Islet of Langerhans (tissue), 1 donor: Measurements from ENCODE around the gene MGAT4A.
"Not testable (repeated sequence)": the region's sequence is repeated elsewhere in the genome, so short reads cannot be mapped to it uniquely, and the experiment has no call there.

Experiments used
- FAIRE-seq: peaks from one replicate; lab custom pipeline; 2011; peaks lifted over from hg19 to GRCh38; lab: Jason Lieb, UNC

MGAT4A gene

DNA sequence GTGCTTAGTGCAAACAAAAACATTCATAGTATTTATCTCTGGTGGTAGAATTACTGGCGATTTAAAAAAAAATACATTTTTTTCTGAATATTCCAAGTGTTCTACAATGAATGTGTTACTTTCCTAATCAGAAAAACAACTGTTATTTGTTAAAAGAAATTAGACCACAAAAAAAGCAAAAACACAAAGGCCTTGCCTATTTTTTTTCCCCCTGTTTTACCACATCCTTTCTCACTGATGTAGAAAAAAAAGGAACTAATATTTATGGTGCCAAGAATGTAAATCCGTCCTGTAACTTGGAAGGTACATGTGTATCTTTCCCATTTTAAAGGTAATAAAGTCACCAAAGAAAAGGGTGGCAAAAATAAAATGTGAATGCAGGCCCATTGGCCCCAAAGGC, 28.4 kb upstream of the MGAT4A start:
- FAIRE-seq, result no peak

DNA sequence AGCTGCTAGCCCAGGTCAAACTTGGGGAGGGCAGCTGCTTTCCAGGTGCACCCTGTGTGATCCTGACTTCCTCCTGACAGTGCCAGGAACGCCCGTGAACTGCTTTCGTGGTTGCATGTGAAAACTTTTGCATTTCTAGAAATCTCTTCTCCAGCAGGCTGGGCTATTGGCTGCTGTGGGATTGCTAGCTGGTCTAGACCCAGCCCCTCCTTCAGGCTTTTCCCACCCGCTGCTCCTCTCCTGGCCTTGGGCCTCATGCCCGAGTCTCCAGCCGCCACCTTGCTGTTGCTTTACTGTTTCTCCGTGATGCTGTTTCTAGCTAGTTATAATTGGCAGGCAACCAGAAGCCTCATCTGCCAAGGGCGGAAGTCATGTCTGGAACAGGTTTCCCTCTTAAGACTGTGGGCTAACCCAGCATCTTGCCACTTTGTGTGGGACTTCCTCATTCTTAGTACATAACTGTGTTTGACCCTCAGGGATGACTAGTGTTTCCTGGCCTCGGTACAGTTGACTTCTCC, 27.0 kb upstream of the MGAT4A start:
- FAIRE-seq, result no peak

DNA sequence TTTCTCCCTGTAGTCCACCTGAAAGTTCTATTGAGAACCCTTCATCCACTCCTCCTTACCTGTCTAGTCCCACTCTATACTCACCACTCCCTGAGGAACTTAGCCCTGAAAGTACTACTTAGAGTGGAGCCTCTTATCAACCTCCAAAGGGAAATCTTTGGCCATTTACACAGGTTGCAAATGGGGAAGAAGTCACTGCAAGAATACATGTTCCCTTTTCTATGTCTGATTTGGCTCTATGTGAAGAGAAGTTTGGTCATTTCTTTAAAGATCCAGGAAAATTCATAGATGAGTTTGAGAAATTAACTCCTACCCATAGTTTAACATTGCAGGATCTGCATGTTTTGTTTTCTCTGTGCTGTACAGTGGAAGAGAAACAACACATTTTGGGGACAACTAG, 22.9 kb upstream of the MGAT4A start:
- no peak for FAIRE-seq

DNA sequence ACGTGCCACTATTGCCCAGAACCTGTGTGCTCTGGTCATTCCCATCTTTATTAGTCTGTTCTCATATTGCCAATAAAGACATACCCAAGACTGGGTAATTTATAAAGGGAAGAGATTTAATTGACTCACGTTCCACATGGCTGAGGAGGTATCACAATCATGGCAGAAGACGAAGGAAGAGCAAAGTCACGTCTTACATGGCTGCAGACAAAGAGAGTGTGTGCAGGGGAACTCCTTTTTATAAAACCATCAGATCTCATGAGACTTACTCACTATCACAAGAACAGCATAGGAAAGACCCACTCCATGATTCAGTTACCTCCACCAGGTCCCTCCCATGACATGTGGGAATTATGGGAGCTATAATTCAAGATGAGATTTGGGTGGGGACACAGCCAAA, 21.8 kb upstream of the MGAT4A start:
- not testable (repeated sequence) for FAIRE-seq

DNA sequence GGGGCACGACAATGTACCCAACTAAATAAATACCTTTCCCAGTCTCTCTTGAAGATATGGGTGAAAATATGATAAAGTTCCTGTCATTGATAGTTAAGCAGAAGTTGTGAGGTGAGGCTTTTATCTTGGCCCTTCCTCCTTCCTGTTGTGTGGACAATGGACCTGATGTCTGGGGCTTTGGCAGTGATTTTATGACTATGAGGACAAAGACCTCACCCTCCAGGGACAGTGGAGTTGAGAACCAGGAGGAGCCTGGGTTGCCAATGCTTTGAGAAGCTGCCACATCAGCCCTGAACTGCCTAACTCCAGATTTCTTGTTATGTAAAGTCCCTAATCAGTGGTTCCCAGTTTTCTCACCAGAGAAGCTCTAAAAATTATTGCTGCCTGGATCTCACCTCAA, 20.8 kb upstream of the MGAT4A start:
- FAIRE-seq, result no peak

DNA sequence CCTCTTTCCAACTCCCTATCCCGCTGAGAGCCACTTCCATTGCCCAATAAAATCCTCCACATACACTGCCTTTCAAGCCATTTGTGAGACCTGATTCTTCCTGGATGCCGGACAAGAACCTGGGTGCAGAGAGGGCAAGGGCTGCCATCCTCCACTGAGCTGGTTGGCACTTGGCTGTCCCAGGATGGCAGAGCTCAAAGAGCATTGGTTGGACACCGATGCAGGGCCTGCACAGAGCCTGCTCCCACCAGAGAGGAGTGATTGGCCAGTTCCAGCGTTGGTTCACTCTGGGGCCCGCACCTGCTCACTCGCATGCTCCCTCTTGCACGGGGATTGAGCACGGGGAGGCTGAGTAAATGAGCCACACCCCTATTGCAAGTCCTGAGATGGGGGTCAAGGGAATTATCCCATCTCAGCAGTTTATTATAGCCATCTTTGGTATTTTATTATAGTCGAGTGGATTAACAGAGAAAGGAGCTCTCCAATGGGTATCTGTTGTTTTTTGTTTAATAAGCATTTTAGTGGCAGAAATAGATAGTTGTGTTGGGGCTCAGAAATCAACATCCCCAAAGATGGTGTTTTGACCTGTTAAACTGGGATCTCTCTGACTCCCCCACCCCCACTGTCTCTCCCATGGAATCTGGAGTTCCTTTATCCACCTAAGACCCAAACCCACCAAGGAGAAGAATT, 19.8 kb upstream of the MGAT4A start:
- no peak for FAIRE-seq

DNA sequence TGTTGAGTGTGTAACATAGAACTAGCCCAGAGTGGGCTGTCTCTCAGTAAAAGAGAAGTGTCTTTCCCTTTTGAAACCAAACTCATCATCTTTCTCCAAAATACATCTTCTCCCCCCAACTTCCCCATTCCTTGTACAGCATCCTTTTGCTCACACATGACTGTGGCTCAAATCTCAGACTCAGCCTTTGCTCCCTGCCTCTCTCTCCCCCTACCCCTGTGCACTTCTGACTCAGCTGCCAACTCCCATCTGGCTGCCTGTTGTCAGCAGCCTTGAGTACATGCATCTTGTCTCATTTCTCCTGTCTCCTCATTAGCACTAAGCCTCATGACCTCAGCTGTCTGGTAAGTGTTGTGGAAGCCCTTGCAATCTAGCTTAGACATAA, 18.1 kb upstream of the MGAT4A start:
- FAIRE-seq, result no peak

DNA sequence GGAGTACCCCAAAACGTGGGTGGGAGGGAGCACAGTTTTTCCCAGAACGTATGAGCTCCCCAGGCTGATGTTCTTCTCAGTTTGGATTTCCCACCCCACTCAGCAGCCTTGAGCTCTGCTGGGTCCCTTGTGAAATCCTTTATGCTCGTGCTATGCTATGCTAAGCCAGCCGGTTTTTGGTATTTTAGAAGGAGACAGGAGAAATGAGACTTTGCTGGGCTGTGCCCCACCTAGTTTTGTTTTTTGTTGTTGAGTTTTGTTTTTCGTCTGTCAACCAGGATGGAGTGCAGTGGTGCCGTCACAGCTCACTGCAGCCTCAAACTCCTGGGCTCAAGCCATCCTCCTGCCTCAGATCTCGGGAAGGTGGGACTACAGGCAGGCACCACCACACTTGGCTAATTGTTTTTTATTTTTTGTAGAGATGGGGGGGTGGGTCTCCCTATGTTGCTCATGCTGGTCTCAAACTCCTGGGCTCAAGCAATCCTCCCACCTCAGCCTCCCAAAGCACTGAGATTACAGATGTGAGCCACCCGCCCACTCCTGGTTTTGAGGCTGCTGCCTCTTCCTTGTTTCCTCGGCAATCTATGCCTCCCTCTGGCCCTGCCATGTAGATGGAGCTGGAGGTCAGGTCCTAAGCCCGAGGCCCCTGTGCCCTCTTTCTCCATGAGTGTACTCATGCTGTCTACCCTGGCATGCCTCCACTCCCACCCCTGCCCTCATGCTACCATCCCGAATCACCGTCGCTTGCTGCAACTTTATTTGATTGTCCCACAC, 17.5 kb upstream of the MGAT4A start:
- FAIRE-seq, result no peak

DNA sequence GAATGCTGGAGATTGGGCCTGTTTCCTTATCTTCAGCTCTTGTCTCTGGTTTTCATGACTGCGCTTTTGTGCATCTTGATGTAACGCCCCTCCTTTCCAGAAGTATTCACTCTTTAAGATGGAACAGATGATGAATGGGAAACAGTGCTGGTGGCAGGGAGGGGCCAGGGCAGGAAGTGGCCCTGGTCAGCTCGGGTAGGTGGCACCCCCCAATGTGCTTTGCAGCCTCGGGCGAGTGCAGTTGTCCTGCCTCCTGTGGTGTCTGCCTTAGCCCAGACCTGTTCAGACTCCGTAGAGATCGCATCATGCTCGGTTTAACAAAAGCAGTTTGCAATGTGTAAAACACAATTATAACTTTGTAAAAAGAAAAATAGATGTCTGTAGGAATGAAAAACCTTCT, 17.0 kb upstream of the MGAT4A start:
- FAIRE-seq, result no peak

DNA sequence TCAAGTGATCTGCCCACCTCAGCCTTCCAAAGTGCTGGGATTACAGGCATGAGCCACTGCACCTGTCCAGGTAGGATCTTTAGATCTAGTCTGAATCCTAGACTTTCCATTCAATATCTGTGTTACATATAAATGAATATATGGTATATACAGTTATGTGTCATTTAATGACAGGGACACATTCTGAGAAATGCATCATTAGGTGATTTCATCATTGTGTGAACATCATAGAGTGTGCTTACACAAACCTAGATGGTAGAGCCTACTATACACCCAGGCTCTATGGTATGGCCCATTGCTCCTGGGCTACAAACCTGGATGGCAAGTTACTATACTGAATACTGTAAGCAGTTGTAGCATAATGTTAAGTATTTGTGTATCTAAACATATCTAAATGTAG, 15.5 kb upstream of the MGAT4A start:
- no peak for FAIRE-seq

DNA sequence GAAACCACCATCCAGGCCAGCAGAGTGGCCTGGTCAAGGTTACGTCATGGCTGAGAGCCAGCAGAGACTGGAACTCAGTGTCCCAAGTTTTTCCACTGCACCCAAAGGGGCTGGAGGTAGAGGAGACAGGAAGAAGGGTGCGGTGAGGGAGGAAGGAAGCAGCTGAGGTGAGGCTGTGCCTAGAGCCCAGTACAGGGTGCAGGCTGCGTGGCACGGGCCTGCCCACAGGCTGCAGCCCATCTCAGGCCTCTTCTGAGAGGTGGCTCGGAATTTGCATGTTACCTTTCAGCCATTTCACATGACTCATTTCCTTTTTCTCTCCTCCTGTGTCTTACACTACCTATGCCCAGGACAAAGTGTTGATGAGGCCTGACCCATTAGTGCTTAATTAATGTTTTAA, 13.7 kb upstream of the MGAT4A start:
- no peak for FAIRE-seq

DNA sequence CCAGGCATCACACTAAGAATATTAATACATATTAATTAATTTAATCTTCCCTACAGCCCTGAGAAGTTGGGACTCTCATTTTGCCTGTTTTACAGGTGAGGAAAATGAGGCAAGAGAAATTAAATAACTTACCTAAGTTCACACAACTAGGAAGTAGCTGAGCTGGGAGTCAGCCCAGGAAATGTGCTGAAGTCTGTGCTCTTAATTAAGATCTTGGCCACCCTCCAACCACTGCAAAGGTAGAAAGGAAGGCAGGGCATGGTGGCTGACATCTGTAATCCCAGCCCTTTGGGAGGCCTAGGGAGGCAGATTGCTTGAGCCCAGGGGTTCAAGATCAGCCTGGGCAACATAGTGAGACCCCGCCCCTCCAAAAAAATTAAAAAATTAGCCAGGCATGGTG, 12.9 kb upstream of the MGAT4A start:
- no peak for FAIRE-seq

DNA sequence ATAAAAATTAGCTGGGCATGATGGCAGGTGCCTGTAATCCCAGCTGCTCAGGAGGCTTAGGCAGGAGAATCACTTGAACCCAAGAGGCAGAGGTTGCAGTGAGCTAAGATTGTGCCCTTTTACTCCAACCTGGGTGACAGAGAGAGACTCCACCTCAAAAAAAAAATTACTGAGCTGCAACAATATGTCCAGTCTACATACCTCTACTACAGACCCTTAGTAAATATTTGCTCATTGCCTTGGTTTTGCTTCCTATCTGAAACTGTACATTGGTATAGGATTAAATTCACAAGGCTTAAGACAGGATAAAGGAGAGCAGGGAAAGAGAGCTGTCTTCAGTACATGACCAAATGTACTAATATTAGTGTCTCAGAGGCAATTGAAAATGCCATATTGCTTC, 8.1 kb upstream of the MGAT4A start:
- no peak for FAIRE-seq

DNA sequence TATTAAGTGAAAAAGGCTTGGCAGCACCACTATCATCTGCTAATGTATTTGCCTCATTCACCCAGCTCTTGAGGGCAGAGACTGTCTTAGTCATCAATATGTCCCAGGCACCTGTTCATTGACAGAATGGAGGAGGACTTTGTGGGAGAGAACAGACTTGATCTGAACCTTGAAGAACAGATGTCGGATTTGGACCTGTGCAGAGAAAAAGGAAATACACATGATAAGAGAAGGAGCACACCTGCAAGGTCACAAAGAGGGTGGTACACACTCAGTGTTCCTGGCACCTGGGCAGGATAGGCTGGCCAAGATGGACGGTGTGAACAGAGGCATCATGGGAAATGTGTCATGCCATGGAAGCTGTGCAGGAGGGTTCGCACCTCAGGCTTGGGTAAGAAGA, 7.4 kb upstream of the MGAT4A start:
- FAIRE-seq, result no peak

DNA sequence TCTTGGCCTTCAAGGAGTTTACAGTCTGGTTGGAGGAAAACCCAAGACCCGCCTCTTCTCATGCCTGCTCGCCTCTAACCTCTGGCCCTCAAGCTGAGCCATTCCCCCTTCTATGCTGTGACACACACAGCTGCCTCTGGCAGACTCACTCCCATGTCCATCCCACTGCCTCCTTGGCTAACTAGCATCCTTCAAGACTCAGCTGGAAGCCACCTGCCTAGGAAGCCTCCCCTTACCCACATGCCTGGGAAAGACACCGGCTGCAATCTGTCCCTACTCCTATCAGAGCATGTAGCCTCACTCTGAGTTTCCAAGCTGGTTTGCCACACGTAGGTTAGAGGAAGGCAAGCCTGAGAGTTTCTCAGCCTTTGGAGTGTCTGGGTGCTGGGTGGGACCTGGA, 6.9 kb upstream of the MGAT4A start:
- FAIRE-seq, result no peak

DNA sequence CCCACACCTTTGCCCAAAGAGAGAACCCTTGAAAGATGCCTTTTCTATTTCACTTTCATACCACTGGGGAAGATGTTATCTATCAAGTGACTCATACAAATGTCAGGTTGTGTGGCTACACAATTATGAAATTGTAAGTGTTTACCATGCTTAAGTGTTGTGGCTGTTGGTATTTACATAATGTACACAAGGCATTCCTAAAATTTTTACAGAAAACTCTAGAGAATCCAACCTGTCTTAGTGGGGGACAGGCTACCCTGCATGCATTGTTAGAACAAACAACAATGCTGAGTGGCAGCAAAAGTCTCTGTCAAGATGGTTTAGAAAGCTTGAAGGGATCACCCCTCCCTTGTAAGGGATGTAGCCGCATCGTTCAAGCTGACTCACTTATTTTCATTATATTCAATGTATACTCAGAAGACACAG, 5.5 kb upstream of the MGAT4A start:
- no peak for FAIRE-seq

DNA sequence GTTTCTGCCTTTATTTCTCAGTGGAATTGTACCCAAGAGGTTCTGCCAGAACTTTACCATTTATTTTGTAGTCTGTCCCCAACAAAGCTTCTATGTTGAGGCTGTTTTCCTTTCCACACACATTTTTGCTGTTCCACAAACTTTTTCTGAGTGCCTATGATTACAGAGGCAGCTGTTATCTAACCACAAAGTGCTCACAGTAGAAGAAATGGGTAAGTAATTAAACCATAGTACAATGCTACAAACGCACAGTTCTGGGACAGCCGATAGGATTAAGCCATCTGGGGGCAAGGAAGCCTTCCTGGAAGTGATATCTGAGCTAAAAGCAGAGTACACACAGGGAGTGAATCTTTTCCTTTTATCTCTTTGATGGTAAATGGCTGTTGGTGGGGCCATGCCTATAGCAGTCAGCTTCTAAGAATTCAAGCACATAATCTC, 3.9 kb upstream of the MGAT4A start:
- no peak for FAIRE-seq

DNA sequence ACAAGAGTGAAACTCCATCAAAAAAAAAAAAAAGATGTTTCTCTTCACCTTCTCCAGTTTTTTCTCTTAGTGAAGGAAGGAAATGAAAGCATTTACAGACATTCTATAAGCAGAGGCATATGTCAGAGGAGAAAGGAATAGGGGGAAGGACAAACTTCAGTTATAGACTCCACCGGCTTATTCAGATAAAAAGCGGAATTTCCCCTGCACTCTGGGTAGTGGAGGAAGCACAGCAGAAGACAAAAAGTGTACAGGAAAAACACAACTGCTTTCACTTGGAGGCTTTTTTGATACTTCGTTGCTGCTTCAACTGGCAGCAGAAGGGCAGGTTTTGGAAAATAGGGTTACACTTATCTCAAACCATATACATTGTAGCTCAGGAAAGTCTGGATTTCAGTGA, 3.2 kb upstream of the MGAT4A start:
- no peak for FAIRE-seq

DNA sequence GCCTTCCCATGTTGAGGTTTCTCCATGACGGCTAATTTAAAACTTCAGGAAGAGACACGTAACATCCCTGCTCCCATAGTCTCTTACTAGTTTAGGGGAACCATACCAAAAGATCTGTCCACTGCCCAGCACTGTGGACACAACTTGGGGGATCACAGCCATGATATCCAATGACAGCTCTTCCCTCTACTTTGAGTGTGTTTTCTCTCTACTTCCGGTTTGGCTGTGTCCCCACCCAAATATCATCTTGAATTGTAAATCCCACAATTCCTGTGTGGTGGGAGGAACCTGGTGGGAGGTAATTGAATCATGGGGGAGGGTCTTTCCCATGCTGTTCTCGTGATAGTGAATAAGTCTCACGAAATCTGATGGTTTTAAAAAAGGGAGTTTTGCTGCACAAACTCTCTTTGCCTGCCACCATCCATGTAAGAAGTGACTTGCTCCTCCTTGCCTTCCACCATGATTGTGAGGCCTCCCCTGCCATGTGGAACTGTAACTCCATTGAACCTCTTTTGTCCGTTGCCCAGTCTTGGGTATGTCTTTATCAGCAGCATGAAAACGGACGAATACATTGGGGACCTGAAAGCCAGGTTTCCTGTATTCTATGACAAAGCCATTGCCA, 1.6 kb upstream of the MGAT4A start:
- FAIRE-seq, result no peak

DNA sequence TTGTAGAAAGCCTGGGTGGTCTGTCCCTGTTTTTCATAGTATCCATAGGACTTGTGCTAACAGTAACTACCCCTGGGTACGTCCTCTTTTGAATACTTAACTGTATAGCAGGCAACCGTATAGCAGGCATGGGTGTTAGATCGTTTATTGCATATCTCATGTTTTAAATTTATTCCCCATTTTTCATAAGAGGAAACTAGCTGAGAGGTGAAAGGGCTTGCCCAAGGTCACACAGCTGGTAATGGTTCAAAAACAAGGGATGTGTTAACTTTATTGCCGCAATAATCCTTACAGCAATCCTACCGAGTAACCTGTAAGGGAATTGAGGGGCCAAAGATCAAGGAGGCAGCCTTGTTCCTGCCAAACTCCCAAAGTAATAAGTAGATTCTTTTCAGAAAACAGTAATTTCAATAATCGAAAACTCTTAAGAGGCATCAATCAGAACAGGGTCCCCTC, 990 bp upstream of the MGAT4A start:
- no peak for FAIRE-seq

DNA sequence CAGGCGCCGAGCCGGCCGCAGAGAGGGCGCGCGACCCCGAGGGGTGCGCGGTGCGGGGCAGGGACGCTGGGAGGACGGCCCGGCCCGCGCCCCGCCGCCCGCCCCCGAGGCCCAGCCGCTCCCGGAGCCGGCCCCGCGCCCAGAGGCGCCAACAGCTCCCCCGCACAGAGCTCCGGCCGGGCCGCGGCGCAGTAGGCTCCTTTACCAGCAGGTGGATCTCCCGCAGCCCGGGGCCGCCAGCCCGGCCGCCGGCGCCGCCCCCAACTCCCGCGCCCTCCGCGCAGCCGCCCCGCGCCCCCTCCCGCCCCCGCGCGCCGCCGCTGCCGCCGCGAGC, 258 bp downstream of the MGAT4A start:
- FAIRE-seq, result no peak

DNA sequence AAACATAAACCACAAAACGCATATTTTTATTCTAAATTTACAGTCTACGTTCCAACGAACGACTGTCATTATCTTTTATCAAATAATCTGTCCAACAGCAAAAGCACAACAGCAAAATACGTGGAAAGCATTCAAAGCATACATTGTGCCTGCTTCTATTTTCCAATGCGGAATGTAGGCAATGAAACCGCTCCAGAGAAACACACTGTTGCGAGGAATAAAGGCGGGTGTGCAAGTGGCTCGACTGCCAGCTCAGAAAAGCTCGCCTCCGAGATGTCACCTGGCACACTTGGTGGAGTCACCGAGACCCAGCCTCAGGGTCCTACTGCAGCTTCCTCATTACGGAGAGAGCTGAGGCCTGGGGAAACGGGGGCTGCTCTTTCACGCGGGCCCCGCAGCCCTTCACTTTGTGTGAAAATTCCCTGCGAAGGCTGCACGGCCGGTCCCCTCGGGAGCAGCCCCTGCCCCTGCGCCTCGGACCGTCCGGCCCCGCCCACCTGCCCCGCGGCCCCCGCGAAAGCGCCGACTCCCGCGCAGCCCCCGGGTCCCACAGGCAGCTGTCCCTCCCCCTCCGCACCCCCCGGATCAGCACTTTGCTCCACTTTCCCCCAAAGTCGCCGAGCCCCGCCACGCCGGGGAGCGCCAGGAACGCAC, 752 bp downstream of the MGAT4A start:
- peak; percentile 53 for FAIRE-seq

DNA sequence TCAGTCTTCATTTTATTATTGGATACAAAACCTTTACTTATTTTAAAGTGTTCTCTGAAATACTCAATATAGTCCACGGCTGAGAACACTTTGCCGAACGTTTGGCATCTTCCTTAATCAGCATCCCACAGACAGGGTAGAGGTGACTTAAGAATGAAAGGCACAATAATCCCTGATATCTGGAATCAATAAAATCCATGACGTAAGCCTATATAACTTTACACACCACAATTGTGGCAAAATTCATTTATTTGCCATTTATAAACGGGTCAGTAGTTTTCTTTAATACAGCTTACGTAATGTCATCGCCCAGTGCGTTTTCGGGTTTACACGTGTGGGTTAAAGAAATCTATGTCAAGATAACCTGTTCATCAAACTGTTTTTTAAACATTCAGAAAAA, 1.3 kb downstream of the MGAT4A start:
- peak; percentile 78 for FAIRE-seq
